CD8-positive, alpha-beta memory T cell (primary cell): Measurements from ENCODE around the gene MORF4L1. TPM values are rescaled to one million over a fixed set of nuclear protein-coding genes. Genes with fewer than 3 reads are reported as not detected.

ENCODE experiments used
- polyA plus RNA-seq: library from polyadenylated mRNA; unstranded; fragments of 300-500 nt; fragmentation: Illumina TruSeq; gene quantifications from one replicate; pipeline ENCODE4 v1.2.3, GENCODE V29; 2021
- total RNA-seq, 2 experiments: library from RNA; stranded (reverse); gene quantifications; one replicate each; pipeline ENCODE4 v1.2.3, GENCODE V29; 2021

Gene MORF4L1
- total and polyA plus RNA-seq, 3 experiments from 2014 or later = 243 to 272 (median 269) TPM

Other genes with a start within 250 kb of the MORF4L1 start
- gene CHRNB4, start 231.7 kb upstream of the MORF4L1 start, total RNA-seq = not detected
- gene CHRNB4, start 231.7 kb upstream of the MORF4L1 start, polyA plus RNA-seq = not detected
- gene ADAMTS7, start 61.4 kb upstream of the MORF4L1 start, total RNA-seq = under 1 TPM; 0.07 to 0.13 TPM
- gene ADAMTS7, start 61.4 kb upstream of the MORF4L1 start, polyA plus RNA-seq = not detected
- gene CTSH, start 72.2 kb downstream of the MORF4L1 start, total RNA-seq = 1 to 10 TPM; 8.1 to 9.8 TPM
- gene CTSH, start 72.2 kb downstream of the MORF4L1 start, polyA plus RNA-seq = 68.7 TPM
- not detected for gene RASGRF1, start 217.9 kb downstream of the MORF4L1 start, total RNA-seq
- not detected for gene RASGRF1, start 217.9 kb downstream of the MORF4L1 start, polyA plus RNA-seq